ENCODE results near the gene ZDHHC24. TPM values are rescaled to one million over a fixed set of nuclear protein-coding genes. Genes with fewer than 3 reads are reported as not detected.

ZDHHC24 gene
- total RNA-seq, 1 donor from 2014 or later, result 5.1 TPM

- DNase-seq, result no peak
Observed at GRCh38 chr11:66564984-66565383, 19.1 kb upstream of the ZDHHC24 start.

GRCh38 chr11:66564538-66564937 is 18.7 kb upstream of the ZDHHC24 start:
- DNase-seq, result no peak

GRCh38 chr11:66563832-66564231 is 18.0 kb upstream of the ZDHHC24 start:
- no peak for DNase-seq

- no peak for DNase-seq
Observed at GRCh38 chr11:66562907-66563583, 17.2 kb upstream of the ZDHHC24 start.

- DNase-seq, result no peak
Observed at GRCh38 chr11:66562275-66562674, 16.4 kb upstream of the ZDHHC24 start.

- DNase-seq, result no peak
Observed at GRCh38 chr11:66561975-66562248, 16.1 kb upstream of the ZDHHC24 start.

GRCh38 chr11:66561178-66561974 is 15.5 kb upstream of the ZDHHC24 start:
- no peak for DNase-seq

- no peak for DNase-seq
Observed at GRCh38 chr11:66559866-66560676, 14.2 kb upstream of the ZDHHC24 start.

- DNase-seq, result no peak
Observed at GRCh38 chr11:66559142-66559865, 13.5 kb upstream of the ZDHHC24 start.

GRCh38 chr11:66557733-66558326 is 12.0 kb upstream of the ZDHHC24 start:
- DNase-seq, result no peak

- no peak for DNase-seq
Observed at GRCh38 chr11:66556086-66556485, 10.2 kb upstream of the ZDHHC24 start.

- DNase-seq, result no peak
Observed at GRCh38 chr11:66555416-66555815, 9.6 kb upstream of the ZDHHC24 start.

GRCh38 chr11:66554602-66555001 is 8.8 kb upstream of the ZDHHC24 start:
- DNase-seq, result no peak

- DNase-seq, result no peak
Observed at GRCh38 chr11:66550887-66551286, 5.0 kb upstream of the ZDHHC24 start.

- no peak for DNase-seq
Observed at GRCh38 chr11:66549696-66550095, 3.8 kb upstream of the ZDHHC24 start.

- DNase-seq, result no peak
Observed at GRCh38 chr11:66548774-66549630, 3.2 kb upstream of the ZDHHC24 start.

- DNase-seq, result no peak
Observed at GRCh38 chr11:66548041-66548440, 2.2 kb upstream of the ZDHHC24 start.

GRCh38 chr11:66547662-66548009 is 1.8 kb upstream of the ZDHHC24 start:
- DNase-seq, result no peak

- no peak for DNase-seq
Observed at GRCh38 chr11:66546966-66547661, 1.3 kb upstream of the ZDHHC24 start.

GRCh38 chr11:66546368-66546965 is 619 bp upstream of the ZDHHC24 start, which contains the start of gene ACTN3:
Gene ACTN3 (plus strand): TSS chr11:66546903. CDS start chr11:66546938, 35 bp downstream.
- no peak for DNase-seq
